Esophagus muscularis mucosa (tissue), 4 donors: ENCODE data around the gene CLEC19A.

Experiments
- CTCF ChIP-seq, 3 experiments: fragments of 200-600 bp in 2 of 3; fragments of 450-650 bp in 1 of 3; sonication (generic) in 2 of 3; IDR thresholded peaks; one replicate each; pipeline ENCODE4 v1.5.1; 2017 to 2019; ENCODE audit warnings: antibody characterized with exemption in 3 of 3, mild to moderate bottlenecking in 2 of 3, moderate library complexity in 1 of 3
- EP300 ChIP-seq: sonication (generic); formaldehyde crosslinking; IDR thresholded peaks from one replicate; pipeline ENCODE4 v1.6.1; 2017; ENCODE audit warnings: antibody characterized with exemption
- POLR2A ChIP-seq: fragments of 450-650 bp; IDR thresholded peaks from one replicate; pipeline ENCODE4 v1.6.1; 2017; ENCODE audit warnings: antibody characterized with exemption, moderate library complexity, mild to moderate bottlenecking, low read depth
- POLR2AphosphoS5 ChIP-seq, 2 donors: sonication (generic); formaldehyde crosslinking; IDR thresholded peaks; one replicate each; pipeline ENCODE4 v1.6.1; 2017; ENCODE audit warnings: antibody characterized with exemption in 2 of 2

DNA sequence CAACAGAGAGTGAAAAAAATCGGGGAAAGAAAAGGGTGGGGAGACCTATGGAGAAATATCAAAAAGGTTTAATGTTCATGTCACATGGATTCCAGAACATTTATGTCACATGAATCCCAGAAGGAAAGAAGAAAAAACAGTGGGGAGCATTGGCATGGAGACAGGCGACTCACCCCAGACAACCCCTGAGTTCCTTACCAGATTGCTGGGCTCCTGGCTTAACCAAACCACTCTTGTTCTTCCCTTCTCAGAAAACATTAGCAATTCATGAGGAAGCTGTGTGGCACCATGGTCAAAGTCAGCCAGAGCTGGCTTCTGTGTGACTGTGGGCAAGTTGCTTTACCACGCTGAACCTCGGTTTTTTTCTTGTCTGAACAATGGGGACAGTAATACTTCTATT lies 49.6 kb upstream of the CLEC19A start:
- TF ChIP-seq EP300 (no peak), CTCF (IDR thresholded peaks at IDR 0.05) (no peak), POLR2A (no peak), POLR2AphosphoS5 (IDR thresholded peaks at IDR 0.05) (no peak)
